ENCODE data around the gene FGD6. TPM values are rescaled to one million over a fixed set of nuclear protein-coding genes. Genes with fewer than 3 reads are reported as not detected.

FGD6 gene
- total and polyA plus RNA-seq, 2 experiments from 2014 or later = 3.0 to 5.9 TPM

DNA sequence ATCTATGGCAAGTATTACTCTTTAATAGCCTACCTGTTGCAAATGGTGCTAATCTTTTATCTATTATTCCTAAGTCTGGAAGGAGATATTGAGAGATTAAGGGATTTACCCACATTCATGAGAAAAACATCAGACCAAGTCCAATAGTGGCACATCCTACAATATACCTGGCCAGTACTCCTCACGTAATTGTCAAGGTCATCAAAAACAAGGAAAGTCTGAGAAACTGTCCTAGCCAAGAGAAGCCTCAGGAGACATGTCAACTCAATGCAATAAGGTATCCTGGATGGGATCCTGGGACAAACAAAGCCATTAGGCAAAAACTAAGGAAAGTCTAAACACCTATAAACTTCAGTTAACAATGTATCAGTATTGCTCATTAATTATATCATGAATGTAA is 156.3 kb downstream of the FGD6 start:
- DNase-seq = no peak
- no peaks in the 10 kb centered on the region; the same call in 1 of the 2 replicates for H4K20me1 ChIP-seq (ENCODE audit: insufficient read depth)
- H3K27me3 ChIP-seq (replicated peaks; ENCODE audit: insufficient read depth) = no peaks in the 10 kb centered on the region
- H3K27ac ChIP-seq = no peak overlapping the region
- WGBS, 2 experiments (ENCODE audit: low coverage in 1 of 2, low lambda C conversion rate in 2 of 2, missing lambda C conversion rate in 2 of 2) = 100% methylated on average over 1 of the region's 1 CpG
- H3K36me3 ChIP-seq (ENCODE audit: low read depth) = peaks cover 51% of the 10 kb centered on the region
- H3F3A ChIP-seq (ENCODE audit: insufficient read depth) = no peaks in the 10 kb centered on the region
- H3K9ac ChIP-seq = no peak overlapping the region
- no peaks in the 10 kb centered on the region for H3K9me2 ChIP-seq (ENCODE audit: insufficient read depth)
- H3K4me1 ChIP-seq (ENCODE audit: insufficient read depth) = no peaks in the 10 kb centered on the region
- no peak for TF ChIP-seq EZH2phosphoT487 (IDR thresholded peaks at IDR 0.05; ENCODE audit: insufficient read depth, low read depth)
- no peak for TF ChIP-seq EZH2 (IDR thresholded peaks at IDR 0.05; ENCODE audit: insufficient read depth, poor library complexity, severe bottlenecking)
- no peak overlapping the region for H3K4me2 ChIP-seq (ENCODE audit: unreplicated experiment)
- no peak overlapping the region for H2AFZ ChIP-seq
- H3K4me3 ChIP-seq = no peak overlapping the region
- no peaks in the 10 kb centered on the region for H3K79me2 ChIP-seq (ENCODE audit: insufficient read depth)
- no peaks in the 10 kb centered on the region for H3K9me3 ChIP-seq (ENCODE audit: low read depth)
- in situ Hi-C loops (cut with MboI) = no loop called here

DNA sequence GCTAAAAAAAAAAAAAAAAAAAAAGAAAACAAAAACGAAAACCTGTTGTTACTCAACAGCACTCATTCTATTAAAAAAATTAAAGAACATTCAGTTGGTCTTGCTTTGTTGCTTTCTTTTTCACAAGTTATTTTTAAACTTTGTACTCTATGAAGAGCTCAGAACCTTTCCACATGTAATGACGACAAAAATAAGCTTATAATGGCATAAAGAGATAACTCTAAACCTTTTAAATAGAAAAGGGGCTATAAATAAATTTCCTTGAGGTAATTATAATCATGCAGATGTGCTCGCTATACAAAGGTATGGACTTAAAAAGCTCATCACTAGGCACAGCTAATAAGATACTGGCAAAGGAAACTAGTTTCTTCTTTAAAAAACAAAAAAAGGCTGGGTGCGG is 157.3 kb downstream of the FGD6 start:
- Histone ChIP-seq H3K27me3 (replicated peaks; ENCODE audit: insufficient read depth) (no peaks in the 10 kb centered on the region), H3K9me3 (ENCODE audit: low read depth) (no peaks in the 10 kb centered on the region), H3F3A (ENCODE audit: insufficient read depth) (no peaks in the 10 kb centered on the region), H3K79me2 (ENCODE audit: insufficient read depth) (no peaks in the 10 kb centered on the region), H3K4me3 (no peak overlapping the region), H3K27ac (no peak overlapping the region), H3K4me1 (ENCODE audit: insufficient read depth) (no peaks in the 10 kb centered on the region), H3K9ac (no peak overlapping the region), H3K4me2 (ENCODE audit: unreplicated experiment) (no peak overlapping the region), H4K20me1 (ENCODE audit: insufficient read depth) (no peaks in the 10 kb centered on the region; the same call in 1 of the 2 replicates), H3K9me2 (ENCODE audit: insufficient read depth) (no peaks in the 10 kb centered on the region), H2AFZ (no peak overlapping the region), H3K36me3 (ENCODE audit: low read depth) (peaks cover 51% of the 10 kb centered on the region)
- in situ Hi-C loops (cut with MboI) = no loop called here
- DNase-seq = no peak
- WGBS, 2 experiments (ENCODE audit: low coverage in 1 of 2, low lambda C conversion rate in 2 of 2, missing lambda C conversion rate in 2 of 2) = 82 to 87% methylated on average over 4 of the region's 4 CpGs
- TF ChIP-seq EZH2 (IDR thresholded peaks at IDR 0.05; ENCODE audit: insufficient read depth, poor library complexity, severe bottlenecking) = no peak
- no peak for TF ChIP-seq EZH2phosphoT487 (IDR thresholded peaks at IDR 0.05; ENCODE audit: insufficient read depth, low read depth)

DNA sequence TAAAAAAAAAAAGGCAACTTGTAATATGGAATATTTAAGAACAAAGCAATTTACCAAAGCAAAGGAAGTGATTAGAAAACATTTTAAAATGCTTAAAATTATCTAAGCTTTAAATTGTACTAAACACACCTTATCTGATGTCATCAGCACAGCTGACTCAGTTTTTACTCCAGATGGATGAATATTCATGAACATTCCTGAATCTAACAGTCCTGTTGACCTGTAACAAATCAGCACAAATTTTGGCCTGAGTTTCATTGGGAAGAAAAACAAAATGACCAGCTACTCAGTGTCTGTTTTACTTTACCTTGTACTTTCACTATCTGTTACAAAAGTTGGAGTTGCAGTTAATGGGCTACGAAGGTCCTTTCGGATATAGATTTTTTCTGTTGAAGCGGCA is 159.8 kb downstream of the FGD6 start:
- WGBS, 2 experiments (ENCODE audit: low coverage in 1 of 2, low lambda C conversion rate in 2 of 2, missing lambda C conversion rate in 2 of 2) = 97 to 100% methylated on average over 3 of the region's 3 CpGs
- no peaks in the 10 kb centered on the region for H3K4me1 ChIP-seq (ENCODE audit: insufficient read depth)
- TF ChIP-seq EZH2 (IDR thresholded peaks at IDR 0.05; ENCODE audit: insufficient read depth, poor library complexity, severe bottlenecking) (no peak), EZH2phosphoT487 (IDR thresholded peaks at IDR 0.05; ENCODE audit: insufficient read depth, low read depth) (no peak)
- no peaks in the 10 kb centered on the region for H3F3A ChIP-seq (ENCODE audit: insufficient read depth)
- no peak for DNase-seq
- H3K9me3 ChIP-seq (ENCODE audit: low read depth) = no peaks in the 10 kb centered on the region
- H3K27ac ChIP-seq = no peak overlapping the region
- H3K27me3 ChIP-seq (replicated peaks; ENCODE audit: insufficient read depth) = no peaks in the 10 kb centered on the region
- no peak overlapping the region for H3K4me3 ChIP-seq
- no peak overlapping the region for H3K9ac ChIP-seq
- H4K20me1 ChIP-seq (ENCODE audit: insufficient read depth) = no peaks in the 10 kb centered on the region; the same call in 1 of the 2 replicates
- no peaks in the 10 kb centered on the region for H3K9me2 ChIP-seq (ENCODE audit: insufficient read depth)
- no peaks in the 10 kb centered on the region for H3K79me2 ChIP-seq (ENCODE audit: insufficient read depth)
- no peak overlapping the region for H2AFZ ChIP-seq
- peaks cover 40% of the 10 kb centered on the region for H3K36me3 ChIP-seq (ENCODE audit: low read depth)
- H3K4me2 ChIP-seq (ENCODE audit: unreplicated experiment) = no peak overlapping the region
- in situ Hi-C loops (cut with MboI) = no loop called here

DNA sequence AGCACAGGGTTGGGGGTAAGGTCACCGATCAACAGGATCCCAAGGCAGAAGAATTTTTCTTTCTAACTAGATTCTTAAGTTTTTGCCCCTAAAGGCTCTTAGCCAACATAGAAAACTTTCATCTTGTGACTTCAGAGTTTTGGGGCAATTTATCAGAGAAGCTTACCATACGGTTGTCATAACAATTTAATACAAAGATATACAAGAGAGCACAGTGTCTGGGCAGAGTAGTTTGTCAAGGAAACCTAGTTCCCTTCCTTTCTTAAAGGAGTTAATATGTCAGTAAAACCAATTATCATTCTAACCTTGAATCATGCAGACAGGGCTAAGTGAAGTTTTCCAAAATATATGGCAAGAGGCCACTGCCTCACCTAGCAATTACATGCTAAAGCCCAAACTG is 162.2 kb downstream of the FGD6 start:
- Histone ChIP-seq H3K4me2 (ENCODE audit: unreplicated experiment) (no peak overlapping the region), H3K27ac (no peak overlapping the region), H4K20me1 (ENCODE audit: insufficient read depth) (no peaks in the 10 kb centered on the region), H2AFZ (no peak overlapping the region), H3K4me3 (no peak overlapping the region), H3F3A (ENCODE audit: insufficient read depth) (no peaks in the 10 kb centered on the region), H3K4me1 (ENCODE audit: insufficient read depth) (no peaks in the 10 kb centered on the region), H3K9ac (no peak overlapping the region), H3K79me2 (ENCODE audit: insufficient read depth) (no peaks in the 10 kb centered on the region), H3K9me2 (ENCODE audit: insufficient read depth) (no peaks in the 10 kb centered on the region), H3K9me3 (ENCODE audit: low read depth) (no peaks in the 10 kb centered on the region), H3K27me3 (replicated peaks; ENCODE audit: insufficient read depth) (no peaks in the 10 kb centered on the region), H3K36me3 (ENCODE audit: low read depth) (peaks cover 20% of the 10 kb centered on the region)
- WGBS, 2 experiments (ENCODE audit: low coverage in 1 of 2, low lambda C conversion rate in 2 of 2, missing lambda C conversion rate in 2 of 2) = 97 to 98% methylated on average over 2 of the region's 2 CpGs
- no peak for DNase-seq
- in situ Hi-C loops (cut with MboI) = no loop called here
- no peak for TF ChIP-seq EZH2phosphoT487 (IDR thresholded peaks at IDR 0.05; ENCODE audit: insufficient read depth, low read depth)

DNA sequence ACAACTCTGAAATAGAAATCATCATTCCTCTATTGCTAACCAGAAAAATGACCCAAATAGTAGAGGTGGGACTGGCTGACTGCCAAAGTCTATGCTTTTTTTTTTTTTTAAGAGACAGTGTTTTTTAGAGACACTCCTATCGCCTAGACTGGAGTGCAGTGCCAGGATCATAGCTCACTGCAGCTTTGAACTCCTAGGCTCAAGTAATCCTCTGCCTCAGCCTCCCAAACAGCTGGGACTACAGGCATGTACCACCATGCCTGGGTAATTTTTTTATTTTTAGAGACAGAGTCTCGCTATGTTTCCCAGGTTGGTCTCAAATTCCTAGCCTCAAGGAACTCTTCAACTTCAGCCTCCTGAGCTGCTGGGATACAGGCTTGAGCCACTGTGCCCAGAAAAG is 163.1 kb downstream of the FGD6 start:
- no peaks in the 10 kb centered on the region for H3K9me3 ChIP-seq (ENCODE audit: low read depth)
- no peaks in the 10 kb centered on the region for H4K20me1 ChIP-seq (ENCODE audit: insufficient read depth)
- peaks cover 20% of the 10 kb centered on the region for H3K36me3 ChIP-seq (ENCODE audit: low read depth)
- H3F3A ChIP-seq (ENCODE audit: insufficient read depth) = no peaks in the 10 kb centered on the region
- H3K4me1 ChIP-seq (ENCODE audit: insufficient read depth) = no peaks in the 10 kb centered on the region
- 94 to 97% methylated on average over 2 of the region's 2 CpGs for WGBS, 2 experiments (ENCODE audit: low coverage in 1 of 2, low lambda C conversion rate in 2 of 2, missing lambda C conversion rate in 2 of 2)
- no peaks in the 10 kb centered on the region for H3K27me3 ChIP-seq (replicated peaks; ENCODE audit: insufficient read depth)
- no peaks in the 10 kb centered on the region for H3K9me2 ChIP-seq (ENCODE audit: insufficient read depth)
- no peak overlapping the region for H3K4me2 ChIP-seq (ENCODE audit: unreplicated experiment)
- in situ Hi-C loops (cut with MboI) = no loop called here
- no peak overlapping the region for H3K27ac ChIP-seq
- no peak overlapping the region for H2AFZ ChIP-seq
- H3K4me3 ChIP-seq = no peak overlapping the region
- no peak for TF ChIP-seq EZH2phosphoT487 (IDR thresholded peaks at IDR 0.05; ENCODE audit: insufficient read depth, low read depth)
- DNase-seq = no peak
- H3K9ac ChIP-seq = no peak overlapping the region
- H3K79me2 ChIP-seq (ENCODE audit: insufficient read depth) = no peaks in the 10 kb centered on the region
